ENCODE measurements around the gene GLI1. TPM values are rescaled to one million over a fixed set of nuclear protein-coding genes. Genes with fewer than 3 reads are reported as not detected.

Gene GLI1
- total RNA-seq, 4 donors from 2014 or later = 0.17 to 0.98 (median 0.84) TPM; not detected in 1

DNA sequence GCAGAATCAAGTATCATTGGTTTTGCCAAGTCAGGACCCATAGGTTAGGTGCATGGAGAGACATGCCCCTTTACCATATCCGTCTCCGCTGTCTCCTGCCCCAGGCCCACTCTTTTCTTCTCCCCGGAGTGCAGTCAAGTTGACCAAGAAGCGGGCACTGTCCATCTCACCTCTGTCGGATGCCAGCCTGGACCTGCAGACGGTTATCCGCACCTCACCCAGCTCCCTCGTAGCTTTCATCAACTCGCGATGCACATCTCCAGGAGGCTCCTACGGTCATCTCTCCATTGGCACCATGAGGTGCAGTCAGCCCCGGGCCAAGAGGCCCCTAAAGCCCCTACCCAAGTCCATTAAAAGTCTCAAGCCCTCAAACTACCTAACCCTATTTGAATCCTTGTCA is 5.0 kb downstream of the GLI1 start:
- H3K9me3 ChIP-seq = no peaks in the 10 kb centered on the region
- peaks cover 16 to 35% (median 31%) of the 10 kb centered on the region in 4 donors for H3K4me1 ChIP-seq
- TF ChIP-seq POLR2A (IDR thresholded peaks at IDR 0.05; ENCODE audit: low read depth) (no peak), POLR2AphosphoS5 (IDR thresholded peaks at IDR 0.05) (no peak), EP300 (IDR thresholded peaks at IDR 0.05) (no peak)
- TF ChIP-seq, protein P1, sequence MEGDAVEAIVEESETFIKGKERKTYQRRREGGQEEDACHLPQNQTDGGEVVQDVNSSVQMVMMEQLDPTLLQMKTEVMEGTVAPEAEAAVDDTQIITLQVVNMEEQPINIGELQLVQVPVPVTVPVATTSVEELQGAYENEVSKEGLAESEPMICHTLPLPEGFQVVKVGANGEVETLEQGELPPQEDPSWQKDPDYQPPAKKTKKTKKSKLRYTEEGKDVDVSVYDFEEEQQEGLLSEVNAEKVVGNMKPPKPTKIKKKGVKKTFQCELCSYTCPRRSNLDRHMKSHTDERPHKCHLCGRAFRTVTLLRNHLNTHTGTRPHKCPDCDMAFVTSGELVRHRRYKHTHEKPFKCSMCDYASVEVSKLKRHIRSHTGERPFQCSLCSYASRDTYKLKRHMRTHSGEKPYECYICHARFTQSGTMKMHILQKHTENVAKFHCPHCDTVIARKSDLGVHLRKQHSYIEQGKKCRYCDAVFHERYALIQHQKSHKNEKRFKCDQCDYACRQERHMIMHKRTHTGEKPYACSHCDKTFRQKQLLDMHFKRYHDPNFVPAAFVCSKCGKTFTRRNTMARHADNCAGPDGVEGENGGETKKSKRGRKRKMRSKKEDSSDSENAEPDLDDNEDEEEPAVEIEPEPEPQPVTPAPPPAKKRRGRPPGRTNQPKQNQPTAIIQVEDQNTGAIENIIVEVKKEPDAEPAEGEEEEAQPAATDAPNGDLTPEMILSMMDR (IDR thresholded peaks at IDR 0.05) = no peak
- intact Hi-C loops (cut with DNase I) = no loop called here
- no peaks in the 10 kb centered on the region for H3K36me3 ChIP-seq
- 95% methylated on average over 12 of the region's 12 CpGs for WGBS
- no peak overlapping the region for H3K4me3 ChIP-seq
- H3K27me3 ChIP-seq = peaks cover 0 to 39% (median 4%) of the 10 kb centered on the region in 4 donors
- H3K27ac ChIP-seq (replicated peaks in 1 of 4) = no peak overlapping the region
- DNase-seq (ENCODE audit: extremely low spot score) = no peak

DNA sequence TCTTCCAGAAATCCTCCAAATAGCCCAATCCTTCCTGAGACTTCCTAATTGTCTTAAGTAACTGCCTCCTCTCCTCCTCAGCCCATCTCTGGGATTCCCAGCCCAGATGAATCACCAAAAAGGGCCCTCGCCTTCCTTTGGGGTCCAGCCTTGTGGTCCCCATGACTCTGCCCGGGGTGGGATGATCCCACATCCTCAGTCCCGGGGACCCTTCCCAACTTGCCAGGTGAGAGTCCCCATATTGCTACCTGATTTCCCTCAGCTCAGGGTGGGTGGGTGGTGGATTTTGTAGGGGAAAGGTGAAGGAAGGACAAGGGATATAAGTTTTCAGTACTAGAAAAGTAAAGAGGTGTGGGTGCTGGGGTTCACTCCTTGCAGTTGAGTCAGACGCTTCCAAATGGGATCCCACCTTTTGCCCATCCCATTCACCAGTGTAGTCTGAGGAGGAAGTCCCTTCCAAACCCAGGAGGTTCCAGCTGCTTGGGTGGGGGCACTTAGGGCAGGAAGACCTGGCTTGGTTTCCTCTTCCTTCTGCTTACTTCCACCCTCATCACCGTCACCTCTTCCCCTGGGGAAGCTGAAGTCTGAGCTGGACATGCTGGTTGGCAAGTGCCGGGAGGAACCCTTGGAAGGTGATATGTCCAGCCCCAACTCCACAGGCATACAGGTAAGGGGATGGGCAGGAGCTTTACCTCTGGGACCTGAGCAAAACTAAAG is 5.6 kb downstream of the GLI1 start:
- intact Hi-C loops (cut with DNase I) = no loop called here
- peaks cover 13 to 29% (median 26%) of the 10 kb centered on the region in 4 donors for H3K4me1 ChIP-seq
- no peak overlapping the region for H3K4me3 ChIP-seq
- no peaks in the 10 kb centered on the region for H3K36me3 ChIP-seq
- TF ChIP-seq, protein P1 (IDR thresholded peaks at IDR 0.05) = no peak
- TF ChIP-seq EP300 (IDR thresholded peaks at IDR 0.05) (no peak), POLR2AphosphoS5 (IDR thresholded peaks at IDR 0.05) (no peak), POLR2A (IDR thresholded peaks at IDR 0.05; ENCODE audit: low read depth) (no peak)
- 83% methylated on average over 6 of the region's 6 CpGs for WGBS
- H3K27ac ChIP-seq (replicated peaks in 1 of 4) = no peak overlapping the region
- no peaks in the 10 kb centered on the region for H3K9me3 ChIP-seq
- no peak for DNase-seq (ENCODE audit: extremely low spot score)
- H3K27me3 ChIP-seq = peaks cover 0 to 45% (median 4%) of the 10 kb centered on the region in 4 donors

DNA sequence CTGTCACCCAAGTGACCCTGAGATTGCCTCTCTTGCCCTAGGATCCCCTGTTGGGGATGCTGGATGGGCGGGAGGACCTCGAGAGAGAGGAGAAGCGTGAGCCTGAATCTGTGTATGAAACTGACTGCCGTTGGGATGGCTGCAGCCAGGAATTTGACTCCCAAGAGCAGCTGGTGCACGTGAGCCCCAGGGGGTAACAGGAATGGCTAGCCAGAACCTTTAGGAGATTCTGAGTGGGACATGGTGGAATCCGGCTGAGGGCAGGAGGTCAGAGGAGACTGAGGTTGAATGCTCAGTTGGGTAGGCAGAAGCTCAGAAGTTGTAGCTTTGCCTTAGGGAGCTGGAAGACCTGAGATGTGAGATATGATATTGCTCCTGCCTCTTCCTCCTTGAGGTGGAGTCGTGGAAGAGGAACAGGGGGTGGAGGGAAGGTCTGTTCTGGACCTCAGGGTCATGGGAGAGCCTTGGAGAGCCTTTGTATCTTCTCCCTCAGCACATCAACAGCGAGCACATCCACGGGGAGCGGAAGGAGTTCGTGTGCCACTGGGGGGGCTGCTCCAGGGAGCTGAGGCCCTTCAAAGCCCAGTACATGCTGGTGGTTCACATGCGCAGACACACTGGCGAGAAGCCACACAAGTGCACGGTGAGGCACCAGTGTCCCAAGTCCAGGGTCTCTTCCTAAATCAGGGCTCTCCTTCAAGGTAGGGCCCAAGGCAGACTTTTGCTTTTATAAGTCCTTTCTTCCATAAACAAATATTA is 6.3 kb downstream of the GLI1 start:
- H3K27me3 ChIP-seq = peaks cover 0 to 46% (median 3%) of the 10 kb centered on the region in 4 donors
- intact Hi-C loops (cut with DNase I) = no loop called here
- H3K4me3 ChIP-seq = no peak overlapping the region
- no peak for DNase-seq (ENCODE audit: extremely low spot score)
- TF ChIP-seq POLR2A (IDR thresholded peaks at IDR 0.05; ENCODE audit: low read depth) (no peak), EP300 (IDR thresholded peaks at IDR 0.05) (no peak), POLR2AphosphoS5 (IDR thresholded peaks at IDR 0.05) (no peak)
- TF ChIP-seq, protein P1 (IDR thresholded peaks at IDR 0.05) = no peak
- H3K9me3 ChIP-seq = no peaks in the 10 kb centered on the region
- H3K27ac ChIP-seq (replicated peaks in 1 of 4) = no peak overlapping the region
- H3K4me1 ChIP-seq = peaks cover 6 to 21% (median 19%) of the 10 kb centered on the region in 4 donors
- WGBS = 80% methylated on average over 12 of the region's 14 CpGs
- no peaks in the 10 kb centered on the region for H3K36me3 ChIP-seq

DNA sequence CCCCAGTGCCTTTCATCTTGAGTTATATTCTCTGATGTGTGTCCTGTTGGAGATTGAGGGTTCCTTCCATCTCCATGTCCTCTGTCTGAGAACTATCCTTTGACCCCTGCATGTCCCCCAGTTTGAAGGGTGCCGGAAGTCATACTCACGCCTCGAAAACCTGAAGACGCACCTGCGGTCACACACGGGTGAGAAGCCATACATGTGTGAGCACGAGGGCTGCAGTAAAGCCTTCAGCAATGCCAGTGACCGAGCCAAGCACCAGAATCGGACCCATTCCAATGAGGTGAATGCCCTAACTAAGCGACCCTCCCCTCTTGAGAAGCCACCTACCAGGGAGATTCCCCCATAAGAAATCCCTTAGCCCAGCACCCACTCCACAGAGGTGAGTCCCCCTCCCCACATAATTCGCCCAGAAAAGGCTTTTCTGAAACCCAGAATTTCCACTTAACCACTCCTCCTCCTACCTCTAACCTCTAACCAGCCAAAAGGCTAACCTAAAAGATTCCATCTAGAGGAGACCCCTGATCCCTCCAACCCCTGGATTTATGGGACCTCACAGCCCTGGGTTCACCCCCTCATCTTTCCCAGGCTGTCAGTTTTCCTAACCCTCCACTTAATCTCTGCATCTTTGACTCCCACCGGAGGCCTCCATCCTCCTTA is 7.8 kb downstream of the GLI1 start:
- H3K4me1 ChIP-seq = peaks cover 0 to 7% (median 6%) of the 10 kb centered on the region in 4 donors
- no peak overlapping the region for H3K4me3 ChIP-seq
- 92% methylated on average over 12 of the region's 12 CpGs for WGBS
- no peaks in the 10 kb centered on the region for H3K36me3 ChIP-seq
- H3K27me3 ChIP-seq = peaks cover 0 to 53% (median 5%) of the 10 kb centered on the region in 4 donors
- DNase-seq (ENCODE audit: extremely low spot score) = no peak
- no peak overlapping the region for H3K27ac ChIP-seq (replicated peaks in 1 of 4)
- intact Hi-C loops (cut with DNase I) = no loop called here
- TF ChIP-seq, protein P1 (IDR thresholded peaks at IDR 0.05) = no peak
- TF ChIP-seq POLR2A (IDR thresholded peaks at IDR 0.05; ENCODE audit: low read depth) = no peak
- TF ChIP-seq EP300 (IDR thresholded peaks at IDR 0.05) = no peak
- no peak for TF ChIP-seq POLR2AphosphoS5 (IDR thresholded peaks at IDR 0.05)
- H3K9me3 ChIP-seq = no peaks in the 10 kb centered on the region

Data from esophagus muscularis mucosa (tissue), 4 donors.